Mammary epithelial cell (primary cell): Measurements from ENCODE around the gene MKLN1.

Experiments
- CTCF ChIP-seq, 2 donors: IDR thresholded peaks in 1 of 2; conservative IDR thresholded peaks in 1 of 2; 2 replicates each; pipeline ENCODE4 v1.5.1; 2011 to 2012; ENCODE audit warnings: inconsistent platforms in 2 of 2, low read length in 2 of 2, mild to moderate bottlenecking in 2 of 2, control low read depth in 1 of 2, low read depth in 1 of 2; ENCODE audit not compliant: insufficient read depth in 1 of 2; ENCODE audit errors: extremely low read depth in 1 of 2
- EZH2 ChIP-seq: IDR thresholded peaks from 2 replicates; pipeline ENCODE4 v1.6.1; 2012; ENCODE audit warnings: low read length, inconsistent platforms, borderline replicate concordance

- TF ChIP-seq CTCF (conservative IDR thresholded peaks at IDR 0.05 in 1 of 2, IDR thresholded peaks at IDR 0.05 in 1 of 2; ENCODE audit: extremely low read depth in 1 of 2, insufficient read depth in 1 of 2, low read depth in 1 of 2, low read length in 2 of 2) (no peak), EZH2 (no peak)
These were observed 42.8 kb upstream of the MKLN1 start for GRCh38 chr7:131284702-131285419.
